GM12878 (cell line): Measurements from ENCODE around the gene SYNM.

Experiments used
- CTCF ChIP-seq, 3 experiments: IDR thresholded peaks in 2 of 3; conservative IDR thresholded peaks in 1 of 3; 2 replicates each; pipeline ENCODE4 v1.5.1; 2011; ENCODE audit warnings: low read depth in 3 of 3, low read length in 3 of 3, mild to moderate bottlenecking in 3 of 3, control low read depth in 2 of 3, moderate library complexity in 2 of 3, inconsistent platforms in 1 of 3, mixed read lengths in 1 of 3; ENCODE audit not compliant: control insufficient read depth in 2 of 3, insufficient read depth in 1 of 3; ENCODE audit errors: extremely low read depth in 1 of 3
- DPF2 ChIP-seq: fragments of 450-650 bp; IDR thresholded peaks from 2 replicates; pipeline ENCODE4 v1.6.1; 2017; ENCODE audit warnings: mild to moderate bottlenecking
- EP300 ChIP-seq, 2 experiments: fragments of 150-350 bp in 1 of 2; IDR thresholded peaks; 2 replicates each; pipeline ENCODE4 v1.6.1; 2011 to 2012; ENCODE audit warnings: low read depth in 2 of 2, low read length in 2 of 2, borderline replicate concordance in 1 of 2, improper control_type of control experiment in 1 of 2, inconsistent platforms in 1 of 2; ENCODE audit not compliant: control insufficient read depth in 1 of 2
- EZH2 ChIP-seq: IDR thresholded peaks from 2 replicates; pipeline ENCODE4 v1.6.1; 2012; ENCODE audit warnings: low read depth, mild to moderate bottlenecking, control low read depth, inconsistent platforms, low read length, borderline replicate concordance; ENCODE audit not compliant: control insufficient read depth
- NFIC ChIP-seq: IDR thresholded peaks from 2 replicates; pipeline ENCODE4 v1.6.1; 2012; ENCODE audit warnings: low read depth, mild to moderate bottlenecking, inconsistent platforms, low read length, moderate library complexity
- NR2C2 ChIP-seq: IDR thresholded peaks from 2 replicates; pipeline ENCODE4 v1.6.1; 2011; ENCODE audit warnings: borderline replicate concordance, low read depth; ENCODE audit not compliant: control insufficient read depth, insufficient read length
- RAD21 ChIP-seq: IDR thresholded peaks from 2 replicates; pipeline ENCODE4 v1.6.1; 2011; ENCODE audit warnings: mild to moderate bottlenecking, low read depth, low read length, moderate library complexity; ENCODE audit not compliant: insufficient read depth
- TCF12 ChIP-seq: IDR thresholded peaks from 2 replicates; pipeline ENCODE4 v1.6.1; 2011; ENCODE audit warnings: low read depth, mild to moderate bottlenecking, low read length
- YY1 ChIP-seq: IDR thresholded peaks from 2 replicates; pipeline ENCODE4 v1.6.1; 2011; ENCODE audit warnings: low read depth, mild to moderate bottlenecking, low read length
- ZSCAN29 ChIP-seq: fragments of 450-650 bp; IDR thresholded peaks from 2 replicates; pipeline ENCODE4 v1.6.1; 2017; ENCODE audit warnings: mild to moderate bottlenecking, moderate library complexity

GRCh38 chr15:99140590-99140989, 35.7 kb downstream of the SYNM start:
- no peak for TF ChIP-seq EZH2
- no peak for TF ChIP-seq TCF12
- no peak for TF ChIP-seq CTCF (IDR thresholded peaks at IDR 0.05 in 2 of 3, conservative IDR thresholded peaks at IDR 0.05 in 1 of 3; ENCODE audit: control insufficient read depth in 2 of 3, extremely low read depth in 1 of 3, insufficient read depth in 1 of 3, low read depth in 3 of 3, low read length in 3 of 3)
- TF ChIP-seq EP300 (IDR thresholded peaks at IDR 0.05; ENCODE audit: borderline replicate concordance in 1 of 2, control insufficient read depth in 1 of 2, low read depth in 2 of 2, low read length in 2 of 2): no peak
- no peak for TF ChIP-seq RAD21
- TF ChIP-seq DPF2: no peak
- no peak for TF ChIP-seq ZSCAN29
- TF ChIP-seq NR2C2: no peak
- TF ChIP-seq YY1: no peak
- TF ChIP-seq NFIC: no peak
